Activated CD4-positive, CD25-positive, alpha-beta regulatory T cell treated with anti-CD3 and anti-CD28 coated beads, Interleukin-2, amount 50 U/mL, for 72 hours (primary cell): Measurements from ENCODE around the gene UBE2O.

Source experiments
- DNase-seq: peaks from one replicate; pipeline ENCODE4 v3.0.0; 2021

UBE2O gene

DNA sequence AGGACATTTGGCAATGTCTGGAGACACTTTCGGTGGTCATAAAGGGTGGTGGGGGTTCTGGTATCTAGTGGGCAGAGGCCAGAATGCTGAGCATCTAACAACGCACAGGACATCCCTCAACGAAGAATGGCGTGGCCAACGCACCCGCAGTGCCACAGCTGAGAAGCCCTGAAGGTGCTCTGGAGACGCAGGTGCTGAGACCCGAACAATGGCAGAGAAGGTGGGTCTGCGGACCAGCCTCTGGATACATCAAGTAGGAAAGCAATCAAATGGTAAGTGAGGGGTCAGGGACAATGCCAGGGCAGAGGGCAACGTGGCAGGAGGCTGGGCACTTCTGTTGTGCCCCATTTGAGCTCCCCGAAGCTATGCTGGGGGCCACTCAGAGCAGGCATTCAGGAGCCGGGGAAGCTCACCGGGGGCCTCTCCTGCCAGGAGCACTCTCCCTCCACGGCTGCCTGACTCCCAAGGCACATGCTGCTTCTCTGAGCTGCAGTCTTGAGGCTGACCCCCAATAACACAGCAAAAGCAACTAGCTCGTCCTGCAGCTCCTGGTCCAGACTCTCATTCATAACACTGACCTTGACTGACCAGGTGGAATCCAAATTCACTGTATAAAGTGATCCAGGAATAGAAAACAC, 42.5 kb downstream of the UBE2O start:
- no peak for DNase-seq

DNA sequence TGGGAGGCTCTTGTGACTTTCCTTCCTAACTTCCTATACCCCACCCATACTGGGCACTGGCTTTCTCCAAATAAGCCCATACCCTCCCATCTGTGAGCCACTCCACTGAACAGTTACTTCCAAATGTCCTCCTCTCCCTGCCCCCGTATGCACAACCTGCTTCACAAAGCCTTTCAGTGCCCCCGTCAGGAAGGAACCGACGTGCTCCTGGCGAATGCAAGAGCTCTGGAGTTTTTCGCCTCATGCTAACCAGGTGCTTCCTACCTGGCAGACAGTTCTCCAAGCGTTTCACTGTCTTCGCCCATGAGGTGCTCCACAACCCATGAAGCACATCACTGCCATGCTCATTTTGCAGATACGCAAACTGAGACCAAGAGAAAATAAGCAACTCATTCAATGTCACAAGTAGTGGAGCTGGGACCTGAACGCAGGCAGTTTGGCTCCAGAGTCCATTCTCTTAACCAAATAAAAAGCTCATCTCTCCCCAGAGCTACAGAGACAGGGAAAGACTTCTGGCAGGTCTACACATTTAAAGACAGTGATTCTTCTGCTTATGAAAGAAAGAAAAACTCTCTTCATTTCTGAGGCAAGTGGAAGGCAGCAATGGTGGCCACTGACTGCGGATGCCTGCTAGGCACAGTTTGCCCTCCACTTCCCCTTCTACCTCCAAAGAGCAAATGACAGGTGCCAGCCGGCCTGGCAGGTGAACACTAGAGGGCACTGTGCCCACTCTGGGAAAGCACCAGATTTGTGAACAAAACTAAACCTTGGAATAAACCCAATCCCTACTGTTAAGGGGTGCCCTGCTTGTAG, 44.7 kb downstream of the UBE2O start:
- peak; percentile 69 for DNase-seq

DNA sequence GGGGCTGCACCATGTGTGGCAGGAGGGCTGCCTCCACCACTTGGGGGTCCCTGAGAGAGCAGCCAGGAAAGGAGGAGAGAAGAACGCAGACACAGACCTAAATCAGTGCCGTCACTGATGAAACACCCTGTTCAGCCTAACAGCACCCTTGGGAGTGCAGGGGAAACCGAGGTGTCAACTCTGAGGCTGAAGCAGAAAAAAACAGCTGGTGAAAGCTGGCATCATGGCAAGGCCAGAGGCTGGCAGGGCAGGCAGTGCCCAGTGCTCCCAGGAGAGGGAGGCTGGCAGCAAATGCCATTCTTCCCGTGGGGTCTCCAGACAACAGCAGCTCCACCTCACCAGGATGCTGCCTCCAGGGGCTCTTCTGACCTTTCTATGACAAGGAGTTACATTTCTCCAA, 45.4 kb downstream of the UBE2O start:
- no peak for DNase-seq

DNA sequence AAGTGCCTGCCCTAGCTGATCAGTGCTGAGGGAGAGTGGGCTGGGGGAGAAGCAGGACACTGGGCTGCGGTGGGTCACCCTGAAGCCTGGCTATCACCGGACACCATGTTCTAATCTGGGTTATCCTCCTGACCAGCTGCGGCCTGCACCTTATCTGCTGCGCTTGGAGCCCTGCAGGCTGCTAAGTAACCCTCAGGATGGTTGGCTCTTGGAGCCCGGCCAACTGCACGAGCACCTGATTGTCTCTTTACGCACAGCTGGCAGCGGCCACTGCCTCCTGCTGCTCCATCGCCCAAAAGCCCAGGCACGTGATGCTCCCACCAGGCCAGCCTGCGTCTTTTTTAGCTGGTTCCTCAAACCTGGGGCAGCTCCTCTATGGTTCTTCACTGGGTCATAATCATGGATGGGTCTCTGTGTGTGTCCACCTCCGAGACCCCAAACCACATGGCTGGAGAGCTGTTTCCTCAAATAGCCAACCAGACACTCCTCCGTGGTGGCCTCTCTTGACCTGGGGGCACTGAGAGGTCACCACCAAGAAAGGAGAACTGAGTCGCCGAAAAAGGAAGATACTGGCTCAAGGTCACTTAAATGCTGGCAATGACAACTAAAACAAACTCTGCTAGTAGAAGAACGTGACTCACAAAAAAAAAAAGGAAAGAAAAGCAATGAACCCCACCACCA, 46.8 kb downstream of the UBE2O start:
- no peak for DNase-seq

DNA sequence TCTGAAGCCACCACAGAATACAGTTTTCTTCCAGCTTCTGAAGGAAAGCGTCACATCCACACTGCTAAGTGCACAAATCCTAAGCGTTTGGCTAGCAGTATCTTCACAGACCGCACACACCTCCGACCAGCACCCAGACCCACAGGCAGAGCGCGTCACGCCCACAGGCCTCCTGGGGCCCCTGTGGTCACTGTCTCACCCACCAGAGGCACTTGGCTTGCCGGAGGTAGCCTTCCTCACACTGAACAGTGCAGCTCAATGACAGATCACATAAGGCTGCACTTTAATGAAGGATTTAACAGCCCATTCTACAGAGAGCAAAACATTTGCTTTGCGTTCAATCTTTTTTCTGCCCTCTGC, 47.4 kb downstream of the UBE2O start:
- no peak for DNase-seq

DNA sequence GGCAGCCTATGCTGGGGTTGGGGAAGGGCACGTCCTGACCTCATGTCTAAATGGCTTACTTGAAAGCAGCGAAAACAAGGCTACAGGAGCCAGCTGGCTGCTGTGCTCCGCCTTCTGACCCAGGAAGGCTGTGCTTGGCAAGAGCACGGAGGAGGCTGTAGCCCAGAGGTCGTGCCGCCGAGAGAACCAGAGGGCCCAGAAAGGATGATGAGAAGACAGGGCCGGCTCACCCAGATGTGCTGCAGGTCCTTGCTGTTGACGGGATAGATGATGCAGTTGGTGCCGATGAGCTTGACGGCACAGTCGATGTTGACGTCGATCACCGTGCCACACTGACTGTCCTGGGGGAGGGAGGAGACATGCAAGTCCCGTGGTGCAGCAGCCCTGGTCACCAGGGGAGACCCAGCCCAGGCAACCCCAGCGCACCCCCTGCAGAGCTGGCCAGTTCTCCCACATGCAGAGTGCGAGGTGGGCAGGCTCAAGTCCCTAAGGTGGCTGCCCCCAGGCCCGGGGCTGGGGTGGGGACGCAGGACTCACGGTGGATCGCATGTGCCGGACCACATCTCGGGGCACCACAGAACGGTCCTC, 47.9 kb downstream of the UBE2O start:
- no peak for DNase-seq

DNA sequence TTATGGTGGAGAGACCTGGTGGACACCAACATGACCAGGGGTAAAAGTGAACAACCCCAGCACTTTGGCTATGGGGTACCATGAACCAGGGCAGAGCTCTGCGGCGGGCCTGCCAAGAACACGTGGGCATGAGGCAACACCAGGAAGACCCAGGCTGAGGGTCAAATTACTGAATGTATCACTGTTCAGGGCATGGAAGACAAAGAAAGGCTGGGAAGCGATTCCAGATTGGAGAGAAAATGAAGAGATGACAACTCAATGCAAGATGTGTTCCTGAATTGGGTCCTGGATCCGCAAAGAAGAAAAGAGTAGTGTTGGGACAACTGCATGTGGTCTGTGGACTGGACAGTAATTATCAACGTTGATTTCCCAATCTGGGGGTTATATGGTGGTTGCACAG, 48.7 kb downstream of the UBE2O start:
- DNase-seq: no peak

DNA sequence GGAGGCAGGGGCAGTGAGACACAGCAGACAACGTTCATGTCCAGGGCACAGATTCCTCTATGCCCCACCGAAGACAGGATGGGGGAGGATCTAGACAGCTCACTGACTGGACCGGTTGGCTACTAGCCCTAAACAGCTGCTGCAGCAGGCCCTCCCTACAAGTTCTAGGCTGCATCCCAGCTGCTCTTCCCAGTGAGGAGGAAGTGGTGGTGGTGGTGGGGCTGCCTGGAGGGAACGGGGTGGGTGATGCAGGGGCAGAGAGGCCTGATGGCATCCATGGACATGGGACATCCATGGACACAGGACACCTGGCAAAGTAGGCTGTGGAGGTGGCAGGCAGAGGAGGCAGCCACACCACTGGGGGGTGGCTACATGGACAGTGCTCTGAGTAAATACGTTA, 50.2 kb downstream of the UBE2O start:
- DNase-seq: no peak

DNA sequence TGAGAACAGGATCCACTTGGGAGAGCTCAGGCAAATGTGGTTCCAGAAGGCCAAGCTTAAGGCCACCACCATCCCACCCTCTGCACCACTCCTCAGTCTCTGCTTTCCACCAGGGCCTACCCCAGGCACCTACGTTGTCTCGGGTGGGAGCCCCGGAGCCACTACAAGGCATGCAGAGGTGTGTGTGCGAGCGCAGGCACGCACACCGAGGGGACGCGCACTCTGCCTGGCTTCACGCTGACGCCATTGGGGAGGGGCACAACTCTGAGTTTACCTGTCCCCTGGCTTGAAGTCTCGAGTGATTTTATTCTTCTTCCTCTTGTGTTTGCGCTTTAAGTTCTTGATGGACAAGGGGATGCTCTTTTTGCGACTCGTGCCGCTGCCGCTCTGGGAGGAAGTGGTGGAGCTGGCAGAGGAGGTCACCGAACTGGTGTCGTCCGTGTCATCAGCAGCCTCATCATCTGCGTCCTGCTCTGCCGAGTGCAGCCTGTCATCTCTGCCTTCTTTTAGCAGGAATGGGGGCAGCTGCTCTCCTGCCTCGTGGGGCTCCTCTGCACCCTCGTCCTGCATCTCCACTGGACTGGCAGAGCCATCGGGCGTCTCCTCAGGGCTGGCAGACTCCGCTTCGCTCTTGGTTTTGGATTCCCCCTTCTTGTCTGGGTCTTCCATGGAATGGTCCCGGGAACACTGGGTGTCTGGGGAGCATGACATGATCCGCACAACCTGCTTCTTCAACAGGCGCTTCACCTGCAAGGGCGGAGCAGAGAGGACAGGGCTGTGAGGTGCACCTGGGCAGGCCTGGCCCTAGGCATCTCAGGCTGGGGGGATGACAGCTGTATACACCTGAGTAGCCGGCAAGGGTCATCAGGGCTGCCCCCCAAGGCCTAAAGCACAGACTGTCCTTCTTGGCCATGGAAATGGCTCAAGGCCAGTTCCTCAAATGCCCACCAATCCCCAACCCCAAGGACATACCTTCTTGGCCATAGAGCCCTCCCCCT, 53.5 kb downstream of the UBE2O start:
- no peak for DNase-seq

DNA sequence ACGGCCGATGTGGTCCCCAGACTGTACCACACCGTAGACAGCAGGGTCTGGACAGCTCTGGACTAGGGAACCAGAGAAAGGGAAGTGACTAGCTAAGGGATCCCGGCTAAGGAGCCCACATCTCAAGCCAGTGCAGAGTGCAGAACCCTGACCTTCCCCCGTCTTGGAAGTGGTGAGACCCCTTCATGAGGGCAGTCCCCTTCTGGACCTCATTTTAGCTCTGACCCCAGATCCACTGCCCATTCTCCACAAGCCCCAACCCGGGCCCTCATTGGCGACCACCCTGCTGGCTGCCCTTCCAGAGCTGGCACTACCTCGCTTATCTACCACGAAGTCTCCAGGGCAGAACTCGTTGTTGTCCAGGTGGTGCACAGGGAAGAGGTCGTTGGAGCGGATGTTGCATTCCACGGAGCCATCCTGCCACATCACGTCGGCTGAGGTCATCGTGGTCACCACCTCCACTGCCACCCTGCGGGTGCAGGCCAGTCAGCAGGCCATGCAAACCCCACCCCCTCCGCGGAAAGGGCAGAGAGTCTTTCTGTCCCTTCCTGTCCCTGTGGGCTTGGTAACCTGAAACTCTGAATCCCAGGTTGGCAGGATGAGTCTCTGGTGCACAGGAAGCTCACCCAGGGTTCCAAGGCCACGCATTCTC, 54.3 kb downstream of the UBE2O start:
- no peak for DNase-seq

DNA sequence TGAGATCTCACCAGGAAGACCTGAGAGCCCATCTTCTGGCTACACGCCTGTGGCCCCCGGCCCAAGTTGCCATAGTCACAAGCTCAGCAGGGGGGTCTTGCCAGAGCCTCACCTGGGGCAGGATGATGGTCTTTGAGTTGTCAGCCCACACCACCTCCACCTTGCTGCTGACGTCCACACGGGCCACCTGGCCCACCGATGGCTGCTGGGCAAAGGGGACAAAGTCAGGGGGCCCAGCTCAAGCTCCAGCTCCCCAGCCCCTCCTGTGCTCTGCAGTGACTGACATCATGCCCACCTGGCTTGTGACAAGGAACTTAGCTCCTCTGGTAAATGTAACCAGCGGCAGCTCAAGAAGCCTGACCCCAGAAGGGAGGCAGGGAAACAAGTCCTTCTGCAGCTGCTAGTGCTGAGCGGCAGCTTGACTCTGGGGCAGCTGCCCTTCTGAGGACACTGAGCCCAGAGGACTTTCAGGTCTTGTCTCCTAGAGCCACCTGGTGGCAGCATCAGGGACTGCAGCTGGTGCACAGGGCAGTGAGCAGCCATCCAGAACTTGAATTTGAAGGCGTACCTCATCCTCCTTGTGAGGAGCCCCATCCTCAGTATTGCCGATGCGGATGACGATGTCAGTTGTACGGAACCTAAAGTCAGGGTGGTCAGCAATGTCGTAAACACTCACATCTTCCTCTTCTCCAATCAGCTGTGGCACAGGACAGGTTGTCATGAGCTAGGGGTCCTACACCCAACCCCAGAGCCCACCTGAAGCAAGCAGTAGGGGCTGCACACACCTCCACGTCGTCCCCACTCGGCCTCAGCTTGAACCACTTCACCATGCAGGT, 55.0 kb downstream of the UBE2O start:
- peak; percentile 90 for DNase-seq

DNA sequence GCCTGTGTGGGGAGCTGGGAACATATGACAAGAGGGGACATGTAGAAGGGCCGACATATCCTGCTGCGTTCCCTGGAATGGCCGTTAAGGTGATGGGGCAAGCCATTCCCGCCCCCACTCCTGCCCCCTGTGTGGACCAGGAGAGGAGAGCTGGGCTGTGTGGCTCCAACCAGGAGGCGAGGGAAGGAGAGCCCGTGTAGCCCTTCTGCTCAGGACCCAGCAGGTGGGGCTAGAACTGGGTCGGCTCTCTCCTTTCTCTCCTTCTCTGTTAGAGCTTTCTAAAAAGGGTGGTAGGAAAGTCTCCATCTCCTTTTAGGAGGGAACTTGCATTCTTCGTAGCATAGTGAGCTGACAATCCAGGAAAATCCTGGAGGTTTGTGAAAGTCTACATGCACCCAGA, 55.8 kb downstream of the UBE2O start:
- DNase-seq: no peak

DNA sequence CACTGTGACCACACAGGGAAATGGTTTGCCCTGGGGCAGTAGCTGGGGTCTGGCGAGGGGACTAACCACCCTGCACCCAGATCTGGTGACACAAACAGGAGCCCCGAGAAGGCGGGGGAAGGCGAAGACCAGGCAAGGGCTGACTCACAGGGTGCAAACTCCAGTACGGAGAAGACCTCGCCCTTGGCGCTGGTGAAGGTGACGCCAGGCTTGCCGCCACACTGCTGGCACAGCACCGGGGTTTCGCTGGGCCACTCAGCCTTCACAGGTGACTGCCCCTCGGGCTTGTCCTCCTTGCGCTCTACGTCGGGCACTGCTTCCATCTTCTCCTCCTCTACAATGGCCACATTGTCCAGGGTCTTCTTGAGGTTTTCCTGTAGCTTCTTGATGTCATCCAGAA, 57.0 kb downstream of the UBE2O start:
- DNase-seq: no peak

DNA sequence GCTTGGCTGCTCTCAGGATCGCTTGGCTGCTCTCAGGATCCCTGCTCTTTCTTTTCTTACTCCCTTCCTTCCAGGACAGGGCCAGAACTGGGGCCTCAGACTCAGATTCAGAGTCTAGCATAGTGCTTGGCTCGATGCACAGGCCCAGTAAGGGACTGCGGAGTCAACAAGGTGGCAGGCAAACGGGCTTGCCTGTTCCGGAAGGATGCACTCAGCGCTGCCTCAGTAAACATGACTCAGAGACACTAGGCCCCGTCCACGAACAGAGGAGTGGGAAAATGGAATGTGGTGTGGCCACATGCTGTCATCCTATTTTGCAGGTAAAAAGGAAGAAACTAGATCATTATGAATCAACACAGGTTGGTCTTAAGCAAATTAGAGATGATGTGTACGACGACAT, 58.8 kb downstream of the UBE2O start:
- DNase-seq: no peak

DNA sequence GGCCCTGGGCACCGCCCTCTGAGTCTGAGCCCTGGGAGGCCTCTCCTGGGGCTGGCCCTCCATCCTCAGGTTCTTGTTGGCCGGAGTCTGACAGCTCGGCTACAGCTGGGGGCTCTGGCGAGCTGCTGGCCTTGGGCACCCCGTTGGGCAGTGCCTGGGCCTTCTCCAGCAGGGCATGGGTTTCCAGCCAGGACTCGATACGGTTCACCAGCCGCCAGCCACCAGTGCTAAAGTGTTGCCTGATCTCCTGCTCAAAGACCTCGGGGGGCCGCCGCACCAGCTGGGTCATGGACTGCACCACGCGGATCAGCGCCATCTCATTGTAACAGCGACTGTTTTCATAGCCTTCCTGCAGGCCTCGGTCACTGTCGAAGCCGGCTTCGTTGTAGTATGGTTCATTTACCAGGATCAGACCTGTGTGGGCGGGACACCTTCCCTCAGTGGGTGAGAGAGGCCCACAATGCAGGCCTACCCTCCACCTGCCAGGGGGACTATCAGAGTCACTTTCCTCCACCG, 61.7 kb downstream of the UBE2O start:
- DNase-seq: no peak

DNA sequence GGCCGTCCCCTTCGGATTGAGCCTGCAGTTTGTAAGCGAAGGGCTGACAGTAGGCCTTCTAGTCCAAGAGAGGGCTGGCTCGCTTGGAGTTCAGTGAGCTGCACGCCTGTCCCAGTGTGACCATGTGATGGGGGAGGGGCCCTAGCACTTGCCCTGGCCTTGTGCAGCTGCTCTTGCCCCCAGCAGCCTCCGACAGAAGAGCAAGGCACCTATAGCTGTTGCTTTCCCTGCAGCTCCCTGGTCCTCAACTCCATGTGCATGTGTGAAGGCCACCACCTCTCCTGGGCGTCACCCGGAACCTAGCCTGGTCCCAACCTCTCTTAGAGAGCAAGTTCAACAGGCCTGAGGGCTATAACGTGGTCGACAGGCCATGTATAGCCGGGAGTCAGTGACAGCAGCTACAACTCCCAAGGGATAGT, 62.9 kb downstream of the UBE2O start:
- DNase-seq: no peak

DNA sequence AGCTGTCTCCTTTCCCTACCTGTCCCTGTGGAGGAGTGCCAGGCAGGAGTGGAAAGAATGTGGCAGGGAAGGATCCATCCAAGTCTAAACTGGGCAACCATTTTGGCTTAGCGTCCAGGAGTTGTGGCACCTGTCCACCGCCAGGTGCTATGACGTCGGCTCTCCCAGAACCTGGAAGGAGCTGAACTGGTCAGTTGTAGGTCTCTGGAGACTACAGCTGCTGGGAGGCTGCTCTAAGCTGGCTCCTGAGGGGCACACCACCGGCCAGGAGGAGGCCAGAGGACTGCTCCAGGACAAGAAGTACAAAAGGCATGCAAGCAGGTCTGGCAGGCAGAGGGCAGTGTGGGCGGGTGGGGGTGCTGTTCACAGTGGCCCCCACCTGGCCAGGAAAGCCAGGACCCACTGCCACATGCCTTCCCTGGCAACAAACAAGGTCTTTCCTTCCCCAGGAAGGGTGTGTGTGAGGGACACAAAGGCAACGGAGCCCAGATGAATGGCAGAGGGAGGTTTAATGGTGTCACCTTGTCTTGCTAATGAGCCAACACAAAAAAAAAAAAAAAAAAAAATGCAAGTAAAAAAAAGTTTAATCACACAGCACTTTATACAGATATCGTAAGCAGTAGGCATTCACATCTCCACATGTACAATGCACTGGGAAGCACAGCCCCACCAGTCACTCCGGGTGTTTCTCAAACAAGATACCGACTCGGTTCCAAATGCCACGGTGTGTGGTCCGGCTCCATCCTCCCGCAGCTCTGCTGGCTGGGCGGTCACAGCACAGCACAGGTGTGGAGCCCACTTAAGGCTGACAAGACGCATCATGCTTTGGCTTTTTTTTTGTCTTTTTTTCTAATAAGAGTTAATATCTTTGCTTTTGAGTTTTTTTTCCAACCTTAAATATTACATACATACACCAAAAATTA, 63.7 kb downstream of the UBE2O start:
- DNase-seq: no peak

DNA sequence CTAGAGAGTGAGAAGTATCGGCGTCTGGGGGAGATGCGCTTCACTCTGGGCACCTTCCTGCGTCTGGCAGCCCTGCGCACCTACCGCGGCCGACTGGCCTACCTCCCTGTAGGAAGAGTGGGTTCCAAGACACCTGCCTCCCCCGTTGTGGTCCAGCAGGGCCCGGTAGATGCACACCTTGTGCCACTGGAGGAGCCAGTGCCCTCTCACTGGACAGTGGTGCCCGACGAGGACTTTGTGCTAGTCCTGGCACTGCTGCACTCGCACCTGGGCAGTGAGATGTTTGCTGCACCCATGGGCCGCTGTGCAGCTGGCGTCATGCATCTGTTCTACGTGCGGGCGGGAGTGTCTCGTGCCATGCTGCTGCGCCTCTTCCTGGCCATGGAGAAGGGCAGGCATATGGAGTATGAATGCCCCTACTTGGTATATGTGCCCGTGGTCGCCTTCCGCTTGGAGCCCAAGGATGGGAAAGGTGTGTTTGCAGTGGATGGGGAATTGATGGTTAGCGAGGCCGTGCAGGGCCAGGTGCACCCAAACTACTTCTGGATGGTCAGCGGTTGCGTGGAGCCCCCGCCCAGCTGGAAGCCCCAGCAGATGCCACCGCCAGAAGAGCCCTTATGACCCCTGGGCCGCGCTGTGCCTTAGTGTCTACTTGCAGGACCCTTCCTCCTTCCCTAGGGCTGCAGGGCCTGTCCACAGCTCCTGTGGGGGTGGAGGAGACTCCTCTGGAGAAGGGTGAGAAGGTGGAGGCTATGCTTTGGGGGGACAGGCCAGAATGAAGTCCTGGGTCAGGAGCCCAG, 65.8 kb downstream of the UBE2O start:
- no peak for DNase-seq
